T-helper 9 cell (primary cell): Measurements from ENCODE around the gene USP31.

Experiments used
- DNase-seq: peaks from one replicate; pipeline ENCODE4 v3.0.0-alpha.2; 2020
- total RNA-seq, 2 donors: gene quantifications; one replicate each; lab custom pipeline; 2026; lab: John Stamatoyannopoulos, UW

The USP31 gene, protein sequence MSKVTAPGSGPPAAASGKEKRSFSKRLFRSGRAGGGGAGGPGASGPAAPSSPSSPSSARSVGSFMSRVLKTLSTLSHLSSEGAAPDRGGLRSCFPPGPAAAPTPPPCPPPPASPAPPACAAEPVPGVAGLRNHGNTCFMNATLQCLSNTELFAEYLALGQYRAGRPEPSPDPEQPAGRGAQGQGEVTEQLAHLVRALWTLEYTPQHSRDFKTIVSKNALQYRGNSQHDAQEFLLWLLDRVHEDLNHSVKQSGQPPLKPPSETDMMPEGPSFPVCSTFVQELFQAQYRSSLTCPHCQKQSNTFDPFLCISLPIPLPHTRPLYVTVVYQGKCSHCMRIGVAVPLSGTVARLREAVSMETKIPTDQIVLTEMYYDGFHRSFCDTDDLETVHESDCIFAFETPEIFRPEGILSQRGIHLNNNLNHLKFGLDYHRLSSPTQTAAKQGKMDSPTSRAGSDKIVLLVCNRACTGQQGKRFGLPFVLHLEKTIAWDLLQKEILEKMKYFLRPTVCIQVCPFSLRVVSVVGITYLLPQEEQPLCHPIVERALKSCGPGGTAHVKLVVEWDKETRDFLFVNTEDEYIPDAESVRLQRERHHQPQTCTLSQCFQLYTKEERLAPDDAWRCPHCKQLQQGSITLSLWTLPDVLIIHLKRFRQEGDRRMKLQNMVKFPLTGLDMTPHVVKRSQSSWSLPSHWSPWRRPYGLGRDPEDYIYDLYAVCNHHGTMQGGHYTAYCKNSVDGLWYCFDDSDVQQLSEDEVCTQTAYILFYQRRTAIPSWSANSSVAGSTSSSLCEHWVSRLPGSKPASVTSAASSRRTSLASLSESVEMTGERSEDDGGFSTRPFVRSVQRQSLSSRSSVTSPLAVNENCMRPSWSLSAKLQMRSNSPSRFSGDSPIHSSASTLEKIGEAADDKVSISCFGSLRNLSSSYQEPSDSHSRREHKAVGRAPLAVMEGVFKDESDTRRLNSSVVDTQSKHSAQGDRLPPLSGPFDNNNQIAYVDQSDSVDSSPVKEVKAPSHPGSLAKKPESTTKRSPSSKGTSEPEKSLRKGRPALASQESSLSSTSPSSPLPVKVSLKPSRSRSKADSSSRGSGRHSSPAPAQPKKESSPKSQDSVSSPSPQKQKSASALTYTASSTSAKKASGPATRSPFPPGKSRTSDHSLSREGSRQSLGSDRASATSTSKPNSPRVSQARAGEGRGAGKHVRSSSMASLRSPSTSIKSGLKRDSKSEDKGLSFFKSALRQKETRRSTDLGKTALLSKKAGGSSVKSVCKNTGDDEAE (N-terminal part only)
- total RNA-seq: 12.5 to 25.1 reads per million in 2 donors

DNA sequence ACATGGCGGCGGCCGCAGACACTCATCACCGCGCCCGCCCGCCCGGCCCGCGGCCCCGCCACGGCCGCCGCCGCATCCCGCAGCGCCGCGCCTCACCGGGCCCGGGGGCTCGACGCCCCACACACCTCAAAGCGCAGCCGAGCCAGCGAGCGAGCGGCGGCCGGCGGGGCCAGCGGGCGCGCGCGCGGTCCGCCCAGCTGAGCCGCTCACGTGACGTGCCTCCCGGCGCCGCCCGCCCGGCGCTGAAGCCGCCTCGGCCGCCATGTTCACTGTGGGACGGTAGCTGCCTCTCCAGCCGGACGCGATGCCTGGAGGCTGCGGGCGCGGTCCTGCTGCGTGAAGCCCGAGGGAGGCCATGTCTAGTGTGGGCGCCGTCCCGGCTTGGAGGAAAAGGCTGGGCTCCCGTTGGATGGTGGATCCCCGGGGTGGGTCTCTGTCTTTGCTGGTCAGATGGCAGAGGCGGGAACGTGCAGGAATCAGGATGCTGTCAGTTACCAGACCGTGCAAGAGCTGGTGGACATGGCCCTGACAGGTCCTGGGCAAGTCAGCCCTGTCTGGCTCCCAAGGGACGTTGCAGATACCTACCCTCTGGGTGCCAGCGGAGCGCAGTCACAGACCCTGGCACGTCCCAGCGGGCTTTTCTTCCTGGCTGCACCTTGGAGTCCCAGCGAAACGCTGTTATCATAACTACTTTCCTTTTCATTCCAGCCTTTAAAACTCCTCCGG is at the start of gene USP31:
USP31 (minus strand) TSS at position 186 of the 726 bp plus-strand sequence; CDS start at position 4, 182 bp downstream.
- DNase-seq: peak; percentile 83

DNA sequence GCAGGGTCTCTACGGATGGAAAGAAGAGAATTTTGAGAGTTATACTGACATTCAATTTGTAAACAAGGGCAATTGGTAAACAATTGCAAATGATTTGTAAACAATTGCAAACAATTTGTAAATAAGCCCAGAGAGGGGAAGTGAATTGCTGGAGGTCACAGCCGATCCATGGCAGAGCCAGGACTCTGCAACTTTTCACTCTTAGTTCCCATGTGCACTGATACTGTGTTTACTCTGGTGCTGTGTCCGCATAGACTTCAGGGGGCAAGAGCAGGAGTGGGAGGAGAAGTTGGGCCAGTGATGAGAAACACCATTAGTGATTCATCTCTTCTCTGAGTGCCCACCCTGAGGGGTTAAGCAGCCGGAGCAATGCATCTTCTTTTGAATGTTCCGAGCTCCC is 47.3 kb upstream of the USP31 start:
- no peak for DNase-seq

DNA sequence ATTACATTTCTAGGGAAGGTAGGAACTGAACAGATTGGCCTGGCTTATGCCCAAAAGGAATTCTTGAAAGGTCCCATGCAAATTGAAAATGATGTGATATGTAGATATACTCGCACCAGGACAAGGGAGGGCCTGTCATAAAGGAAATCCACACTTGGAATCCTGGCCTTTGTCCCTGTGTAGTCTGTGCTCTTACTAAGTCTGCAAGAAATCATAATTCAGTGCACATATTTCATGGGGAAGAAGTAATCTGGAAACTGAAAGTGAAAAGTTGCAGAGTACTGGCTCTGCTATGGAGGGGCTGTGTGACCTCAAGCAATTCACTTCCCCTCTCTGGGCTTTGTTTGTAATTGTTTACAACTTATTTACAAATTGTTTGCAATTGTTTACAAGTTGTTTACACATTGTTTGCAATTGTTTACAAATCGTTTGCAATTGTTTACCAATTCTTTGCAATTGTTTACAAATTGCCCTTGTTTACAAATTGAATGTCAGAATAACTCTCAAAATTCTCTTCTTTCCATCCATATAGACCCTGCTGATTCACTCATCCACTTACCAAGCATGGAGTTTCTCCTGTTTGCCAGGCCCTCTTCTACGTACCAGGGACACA is 46.2 kb upstream of the USP31 start:
- DNase-seq: no peak

DNA sequence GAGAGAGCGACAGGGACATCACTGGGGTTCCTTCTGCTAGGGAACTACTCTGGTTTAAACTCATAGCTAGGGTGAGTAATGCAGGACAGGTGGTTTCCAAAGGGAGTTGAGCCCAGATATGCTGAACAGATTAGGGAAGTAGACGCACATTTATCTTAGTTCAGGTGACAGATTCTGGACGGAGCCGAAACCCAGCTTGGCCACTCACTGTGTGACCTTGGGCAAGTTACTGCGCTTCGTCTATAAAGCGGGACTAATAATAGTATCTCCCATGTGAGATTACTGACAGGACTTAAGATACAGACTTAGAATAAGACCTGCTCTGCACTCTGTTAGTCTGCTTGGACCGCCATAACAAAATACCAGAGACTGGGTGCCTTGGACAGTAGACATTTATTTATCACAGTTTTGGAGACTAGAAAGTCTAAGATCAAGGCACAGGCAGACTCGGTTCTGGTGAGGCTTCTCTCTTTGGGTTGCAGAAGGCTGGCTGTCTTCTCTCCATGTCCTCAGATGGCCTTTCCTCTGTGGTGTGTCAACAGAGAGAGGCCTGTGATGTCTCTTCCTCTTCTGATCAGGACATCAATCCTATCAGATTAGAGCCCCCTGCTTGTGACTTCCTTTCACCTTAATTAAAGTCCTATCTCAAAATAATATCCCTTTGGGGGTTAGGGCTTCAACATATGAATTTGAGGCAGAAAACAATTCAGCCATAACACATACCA is 45.4 kb upstream of the USP31 start:
- DNase-seq: no peak

DNA sequence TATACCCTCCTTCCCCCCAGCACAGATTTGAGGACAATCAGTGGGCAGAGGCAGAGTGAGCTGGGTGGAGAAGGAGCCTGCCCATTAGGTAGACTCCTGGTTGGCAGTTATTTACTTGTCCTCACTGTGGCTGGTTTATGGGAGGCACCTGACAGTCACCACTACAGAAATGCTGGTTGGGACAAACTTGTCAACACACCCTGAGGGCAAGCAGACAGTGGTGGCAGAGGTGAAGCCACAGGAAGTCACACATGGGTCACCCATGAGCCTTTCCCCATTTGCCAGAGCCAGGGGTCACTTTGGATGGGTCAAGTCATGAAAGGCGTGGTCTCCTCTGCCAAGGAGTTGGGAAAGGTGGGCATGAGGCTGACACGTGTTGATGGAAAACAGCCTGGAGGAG is 39.7 kb upstream of the USP31 start:
- no peak for DNase-seq

DNA sequence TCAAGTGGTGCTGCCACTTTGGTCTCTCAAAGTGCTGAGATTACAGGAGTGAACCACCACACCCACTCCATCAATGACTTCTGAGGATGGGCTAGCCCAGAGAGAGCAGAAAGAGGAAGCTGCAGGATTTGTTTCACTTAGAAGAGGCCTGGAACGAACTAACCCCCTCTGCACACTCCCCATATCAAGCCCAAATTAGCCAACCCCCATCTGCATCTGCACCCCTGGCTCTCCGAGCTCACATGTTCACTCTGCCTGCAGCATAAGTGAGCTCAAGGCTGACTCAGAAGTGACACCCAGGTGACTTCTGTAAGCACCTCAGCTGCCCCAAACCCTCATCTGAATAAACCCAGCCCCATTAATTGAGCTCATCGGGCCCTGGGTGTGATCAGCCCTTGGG is 38.1 kb upstream of the USP31 start:
- DNase-seq: no peak

DNA sequence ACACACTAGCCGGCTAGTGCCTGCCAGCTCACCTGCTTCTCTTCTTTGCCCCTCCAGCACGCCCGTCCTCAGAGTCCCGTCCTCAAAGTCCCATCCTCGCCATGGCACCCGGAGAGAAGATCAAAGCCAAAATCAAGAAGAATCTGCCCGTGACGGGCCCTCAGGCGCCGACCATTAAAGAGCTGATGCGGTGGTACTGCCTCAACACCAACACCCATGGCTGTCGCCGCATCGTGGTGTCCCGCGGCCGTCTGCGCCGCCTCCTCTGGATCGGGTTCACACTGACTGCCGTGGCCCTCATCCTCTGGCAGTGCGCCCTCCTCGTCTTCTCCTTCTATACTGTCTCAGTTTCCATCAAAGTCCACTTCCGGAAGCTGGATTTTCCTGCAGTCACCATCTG is 36.9 kb upstream of the USP31 start:
- DNase-seq: no peak

DNA sequence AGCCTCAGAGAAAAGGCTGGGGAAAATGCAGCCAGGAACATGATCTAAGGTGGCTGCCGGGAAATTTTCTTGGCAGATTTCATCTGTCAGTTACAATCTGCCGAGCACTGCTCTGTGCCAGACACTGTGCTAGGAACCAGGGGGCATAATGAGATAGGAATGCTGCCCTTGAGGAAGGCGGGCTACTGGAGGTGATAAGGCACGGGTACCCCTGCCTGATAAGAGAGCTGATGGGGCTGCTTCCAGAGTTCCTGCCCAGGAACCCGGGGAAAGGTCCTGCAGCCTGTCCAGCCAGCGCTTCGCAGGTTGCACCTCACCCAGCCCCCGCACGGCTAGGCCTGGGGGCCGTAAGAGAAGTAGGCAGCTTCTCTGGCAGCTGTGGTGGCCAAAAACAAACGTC is 36.4 kb upstream of the USP31 start:
- DNase-seq: no peak

DNA sequence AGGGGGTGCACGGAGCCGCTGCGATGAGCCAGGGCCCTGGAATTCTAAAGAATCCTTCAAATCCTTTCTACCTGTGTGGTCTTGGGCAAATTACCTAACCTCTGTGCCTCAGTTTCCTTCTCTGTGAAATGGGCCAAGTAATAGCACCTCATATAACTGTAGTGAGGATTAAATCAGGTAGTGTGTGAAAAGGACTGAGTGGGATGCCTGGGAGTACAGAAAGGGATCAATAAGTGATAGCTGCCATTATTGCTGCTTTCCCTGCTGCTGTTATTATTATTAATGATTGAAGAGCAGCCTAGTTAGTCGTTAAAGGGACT is 34.3 kb upstream of the USP31 start:
- no peak for DNase-seq

DNA sequence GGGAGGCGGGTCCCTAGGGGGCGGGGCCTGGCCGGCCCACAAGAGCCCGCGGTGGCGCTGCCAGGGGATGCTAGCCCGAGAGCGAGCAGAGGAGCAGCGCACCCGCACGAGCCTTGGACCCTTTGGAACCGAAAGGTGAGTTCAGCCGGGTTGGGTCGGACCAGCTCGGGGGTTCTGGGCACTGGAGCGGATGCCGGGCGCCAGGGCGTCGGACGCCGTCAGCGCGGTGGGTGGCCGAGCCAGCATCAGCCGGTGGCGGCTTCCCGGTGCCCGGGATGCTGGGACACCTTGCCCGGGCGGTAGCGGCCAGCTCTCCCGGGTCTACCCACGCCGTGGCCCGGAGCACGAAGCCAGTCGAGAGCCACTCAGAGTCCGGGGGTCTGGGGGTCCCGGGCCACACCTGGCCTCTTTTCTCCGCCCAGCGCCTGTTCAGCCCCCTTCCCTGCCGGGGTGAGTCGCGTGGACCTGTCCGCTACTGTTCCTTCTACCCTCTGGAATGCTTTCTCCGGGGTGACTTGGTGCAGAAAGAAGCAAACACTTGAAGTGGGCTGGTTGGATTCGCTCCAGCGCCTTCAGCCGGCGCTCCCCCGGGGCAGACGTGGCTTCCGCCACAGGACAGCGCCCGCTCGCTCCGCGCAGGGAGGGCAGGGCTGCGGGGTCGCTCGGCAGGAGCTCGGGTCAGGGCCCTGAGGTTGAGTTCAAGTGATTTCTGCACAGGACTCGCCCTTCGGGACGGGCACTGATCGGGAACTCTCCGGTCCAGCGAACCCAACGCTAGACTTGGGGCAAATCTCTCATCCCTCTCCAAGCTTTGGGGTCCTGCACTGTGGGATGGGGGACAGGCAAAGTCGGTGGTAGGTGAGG is 33.7 kb upstream of the USP31 start, which contains the start of gene SCNN1G:
SCNN1G (plus strand) TSS at position 67 of the 864 bp plus-strand sequence. CDS start 3,527 bp downstream, outside the sequence.
- DNase-seq: no peak

DNA sequence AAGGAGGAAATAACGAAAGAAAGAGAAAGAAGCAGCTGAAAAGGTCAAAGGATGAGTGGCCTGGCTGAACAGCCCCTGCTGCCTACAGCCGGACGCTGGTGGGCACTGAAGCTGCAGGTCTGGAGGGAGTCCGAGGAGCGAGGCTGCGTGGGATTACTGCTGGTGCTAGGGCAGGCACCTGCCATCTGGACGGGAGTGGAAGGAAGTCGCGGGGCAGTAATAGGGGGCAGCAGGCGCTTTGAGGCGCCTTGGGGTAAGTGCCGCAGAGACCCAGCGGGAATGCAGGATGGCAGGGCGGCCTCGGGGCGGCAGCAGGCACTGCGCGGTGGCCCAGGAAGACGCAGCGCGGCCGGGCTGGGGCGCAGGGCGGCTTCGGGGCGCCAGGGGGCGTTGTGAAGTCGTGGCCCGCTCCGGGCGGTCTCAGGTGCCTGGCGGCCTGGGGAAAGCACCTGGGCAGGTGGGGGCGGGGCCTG is 33.0 kb upstream of the USP31 start:
- DNase-seq: peak; percentile 52

DNA sequence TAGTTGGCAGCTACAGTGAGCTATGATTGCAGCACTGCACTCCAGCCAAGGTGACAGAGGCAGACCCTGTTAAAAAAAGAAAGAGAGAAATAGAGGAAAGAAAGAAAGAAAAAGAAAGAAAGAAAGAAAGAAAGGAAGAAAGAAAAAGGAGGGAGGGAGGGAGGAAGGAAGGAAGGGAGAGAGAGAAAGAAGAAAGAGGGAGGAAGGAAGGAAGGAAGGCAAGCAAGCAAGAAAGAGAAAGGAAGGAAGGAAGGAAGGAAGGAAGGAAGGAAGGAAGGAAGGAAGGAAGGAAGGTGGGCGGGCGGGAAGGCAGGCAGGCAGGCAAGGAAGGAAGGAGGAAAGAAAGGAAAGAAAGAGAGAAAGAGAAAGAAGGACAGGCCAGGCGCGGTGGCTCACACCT is 32.3 kb upstream of the USP31 start:
- no peak for DNase-seq

DNA sequence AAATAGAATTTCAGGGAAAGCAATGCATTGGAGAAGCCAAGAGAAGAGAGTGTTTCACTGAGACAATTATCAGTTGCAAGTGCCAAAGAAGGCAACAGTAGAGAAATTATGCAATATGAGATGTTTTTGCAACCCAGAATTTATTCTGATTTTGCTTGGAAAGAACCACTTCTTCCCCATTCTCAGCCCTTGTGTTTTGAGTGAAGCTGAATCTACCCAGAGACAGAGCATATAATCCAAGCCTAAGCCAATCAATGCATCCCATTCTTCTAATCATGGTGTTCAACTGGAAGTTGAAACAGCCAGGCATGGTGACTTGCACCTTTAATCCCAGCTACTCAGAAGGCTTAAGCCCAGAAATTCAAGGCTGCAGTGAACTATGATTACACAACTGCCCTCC is 26.4 kb upstream of the USP31 start:
- no peak for DNase-seq

DNA sequence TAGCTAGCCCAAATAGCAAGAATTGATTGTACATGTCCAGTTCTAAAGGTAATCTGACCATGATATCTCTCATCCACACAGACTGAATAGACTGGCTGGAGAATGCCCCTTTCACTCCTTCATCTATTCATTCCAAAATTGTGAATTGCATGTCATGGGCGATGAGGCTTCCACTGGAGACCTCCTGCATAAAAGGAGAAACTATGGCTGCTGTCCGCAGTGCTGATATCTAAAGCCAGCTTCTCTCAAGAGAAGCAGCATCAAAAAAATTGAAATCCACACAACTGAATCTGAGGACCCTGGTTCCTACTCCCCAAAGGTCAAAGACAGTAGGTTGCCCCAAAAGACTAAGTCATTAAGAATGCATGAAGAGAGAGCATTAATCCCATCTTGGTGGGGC is 25.4 kb upstream of the USP31 start:
- no peak for DNase-seq

DNA sequence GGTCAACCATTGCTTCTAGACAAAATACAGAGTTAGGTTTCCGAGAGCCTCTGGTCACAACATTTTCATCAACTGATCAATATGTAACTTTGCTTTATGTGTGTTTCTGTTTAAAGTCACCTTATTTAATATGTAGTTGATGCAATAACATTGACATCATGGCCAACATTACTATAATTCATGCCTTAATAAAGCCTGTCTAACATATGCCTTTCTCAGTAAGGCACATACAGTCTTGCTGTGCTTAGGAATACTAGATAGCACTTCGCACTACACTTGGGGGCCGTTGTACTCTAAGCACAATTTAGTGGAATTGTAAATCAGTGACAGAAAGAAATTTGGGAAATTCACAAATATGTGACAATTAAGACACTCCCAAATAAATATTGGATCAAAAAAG is 23.7 kb upstream of the USP31 start:
- DNase-seq: no peak

DNA sequence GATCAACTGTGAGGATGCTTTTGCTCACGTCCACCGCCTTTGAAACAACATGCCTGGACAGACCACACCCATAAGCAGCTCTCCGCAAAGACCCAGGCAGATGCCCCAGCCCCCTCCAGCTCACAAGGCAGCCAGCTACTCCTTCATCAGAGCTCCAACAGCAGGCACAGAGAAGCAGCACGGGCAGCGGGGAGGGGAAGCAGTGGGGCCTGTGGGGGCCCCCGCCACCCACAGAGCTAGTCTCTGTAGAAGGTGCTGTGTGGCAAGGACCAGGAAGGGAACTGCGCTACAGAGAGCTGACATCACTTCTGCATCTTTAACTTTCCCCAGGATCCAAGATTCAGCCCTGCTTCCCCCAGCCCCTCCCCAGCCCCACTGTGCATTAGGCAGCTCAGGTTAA is 23.3 kb upstream of the USP31 start:
- DNase-seq: no peak

DNA sequence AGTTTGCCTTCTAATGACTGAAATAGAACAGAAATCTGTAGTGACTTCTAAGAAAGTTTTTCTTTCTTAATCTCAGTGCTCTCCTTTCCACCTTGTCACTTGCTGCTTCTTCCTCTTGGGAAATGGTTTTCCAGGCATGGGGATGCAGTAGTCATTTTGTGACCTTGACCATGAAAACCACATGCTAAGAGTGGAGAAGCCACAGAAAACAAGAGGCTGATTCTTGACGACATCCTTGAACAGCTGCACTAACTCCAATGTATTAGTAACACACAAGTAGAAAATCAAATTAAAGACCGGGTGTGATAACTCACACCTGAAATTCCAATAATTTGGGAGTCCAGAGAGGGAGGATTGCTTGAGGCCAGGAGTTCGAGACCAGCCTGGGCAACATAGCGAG is 15.5 kb upstream of the USP31 start:
- no peak for DNase-seq

DNA sequence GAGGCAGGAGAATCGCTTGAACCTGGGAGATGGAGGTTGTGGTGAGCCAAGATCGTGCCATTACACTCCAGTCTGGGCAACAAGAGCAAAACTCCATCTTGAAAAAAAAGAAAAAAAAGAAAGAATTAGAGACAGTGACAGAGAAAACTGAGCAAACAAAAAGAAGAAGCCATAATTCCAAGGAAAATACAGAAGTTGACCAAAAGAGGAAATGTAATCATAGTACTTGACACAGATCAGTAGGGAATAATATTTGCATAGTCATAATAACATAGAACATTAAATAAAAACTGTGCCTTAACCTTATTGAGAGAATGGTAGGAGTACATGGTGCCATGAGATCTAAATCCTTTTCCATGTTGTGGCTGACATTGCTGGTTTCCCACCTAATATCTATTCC is 14.7 kb upstream of the USP31 start:
- no peak for DNase-seq

DNA sequence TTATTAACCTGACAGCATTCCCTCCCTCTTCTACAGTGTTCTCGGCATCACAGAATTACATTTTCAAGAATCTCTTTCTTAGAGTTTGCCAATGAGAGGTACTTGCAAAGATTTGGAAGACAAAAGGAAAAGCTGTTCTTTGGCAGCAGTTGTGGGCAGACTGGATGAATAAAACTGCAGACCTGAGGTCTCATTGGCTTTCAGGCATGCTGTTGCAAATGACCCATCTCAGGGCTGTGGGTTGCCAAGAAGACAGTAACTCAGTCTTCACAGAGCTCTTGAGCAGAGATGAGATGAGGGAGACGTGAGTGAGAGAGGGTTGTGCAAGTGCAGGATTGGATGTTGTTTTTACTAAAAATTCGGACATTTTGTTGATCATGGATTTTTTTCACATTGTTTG is 11.3 kb upstream of the USP31 start:
- DNase-seq: no peak

DNA sequence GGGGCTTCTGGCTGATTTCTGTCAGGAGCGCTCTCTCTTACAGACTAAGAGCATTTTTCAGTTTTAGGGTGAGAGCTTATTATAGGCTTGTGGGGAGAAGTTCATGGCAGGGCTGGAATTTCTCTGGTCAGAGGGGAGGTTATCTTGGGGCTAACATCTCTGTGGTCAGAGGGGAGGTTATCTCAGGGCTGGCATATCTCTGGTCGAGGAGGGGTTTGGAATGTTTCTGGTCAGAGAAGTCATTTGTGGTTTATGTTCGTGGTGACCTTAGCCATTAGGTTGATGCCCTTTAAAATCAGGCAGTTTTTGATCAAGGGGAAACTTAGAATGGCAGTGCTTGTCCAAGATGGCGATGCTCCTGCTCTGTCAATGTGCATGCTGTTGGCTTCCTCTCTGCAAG is 10.8 kb upstream of the USP31 start:
- DNase-seq: no peak
